Endothelial cell of umbilical vein (primary cell): ENCODE results near the gene FAM76B. TPM values are rescaled to one million over a fixed set of nuclear protein-coding genes. Genes with fewer than 3 reads are reported as not detected.

Experiments used
- BruUV-seq: library from RNA; stranded (reverse); fragments of 400-500 nt; replicated peaks from 2 replicates; lab custom pipeline; 2021; lab: Mats Ljungman, UMichigan
- CTCF ChIA-PET: fragments of 300-600, 350-600 bp; sonication (Branson Sonifier 250); formaldehyde crosslinking; loops from one replicate; lab custom pipeline; 2021; ENCODE audit warnings: antibody characterized with exemption, inconsistent platforms; lab: Charles Lee
- POLR2A ChIA-PET: fragments of 300-600, 350-600 bp; sonication (Branson Sonifier 250); formaldehyde crosslinking; loops from one replicate; lab custom pipeline; 2021; ENCODE audit warnings: antibody characterized with exemption, inconsistent platforms; lab: Charles Lee
- DNase-seq: peaks from one replicate; pipeline ENCODE4 v3.0.0-alpha.2; 2011; ENCODE audit warnings: low read depth, low spot score
- FAIRE-seq: peaks from 2 replicates; lab custom pipeline; 2011; peaks lifted over from hg19 to GRCh38; lab: Jason Lieb, UNC
- H2AFZ ChIP-seq: 2 replicates; pipeline ENCODE4 v1.6.0; 2012; ENCODE audit warnings: low read depth, low read length, control low read depth, inconsistent platforms
- H3K27ac ChIP-seq: 2 replicates; pipeline ENCODE4 v1.5.1; 2011; ENCODE audit warnings: low read depth, mild to moderate bottlenecking, control low read depth, low read length, moderate library complexity; ENCODE audit not compliant: insufficient read depth
- H3K27me3 ChIP-seq, 2 experiments: 2 replicates each; pipeline versions ENCODE4 v1.6.0 to v1.6.1; 2011; ENCODE audit warnings: low read length in 2 of 2, mixed read lengths in 1 of 2; ENCODE audit not compliant: control insufficient read depth in 2 of 2, insufficient read depth in 2 of 2
- H3K36me3 ChIP-seq, 2 experiments: 2 replicates in 1 of 2; 3 replicates in 1 of 2; pipeline ENCODE4 v1.5.1; 2011; ENCODE audit warnings: low read length in 2 of 2, mild to moderate bottlenecking in 1 of 2, moderate library complexity in 1 of 2; ENCODE audit not compliant: control insufficient read depth in 2 of 2, insufficient read depth in 2 of 2; ENCODE audit errors: extremely low read depth in 1 of 2
- H3K4me1 ChIP-seq: 3 replicates; pipeline ENCODE4 v1.5.1; 2011; ENCODE audit warnings: mild to moderate bottlenecking, low read length; ENCODE audit not compliant: control insufficient read depth, insufficient read depth; ENCODE audit errors: extremely low read depth
- H3K4me2 ChIP-seq: 2 replicates; pipeline ENCODE4 v1.6.1; 2011; ENCODE audit warnings: low read length, control low read depth, mixed read lengths; ENCODE audit not compliant: insufficient read depth
- H3K4me3 ChIP-seq, 3 experiments: fragments of 200-600 bp in 1 of 3; sonication (generic), shearing (Covaris generic) in 1 of 3; replicated peaks in 1 of 3; 2 replicates each; pipeline ENCODE4 v1.5.1; 2011 to 2016; ENCODE audit warnings: control low read depth in 3 of 3, low read length in 3 of 3, mild to moderate bottlenecking in 2 of 3, inconsistent platforms in 1 of 3, low read depth in 1 of 3, moderate library complexity in 1 of 3; ENCODE audit not compliant: insufficient read depth in 1 of 3
- H3K79me2 ChIP-seq: 2 replicates; pipeline ENCODE4 v1.6.0; 2012; ENCODE audit warnings: low read length, inconsistent platforms; ENCODE audit not compliant: control insufficient read depth, insufficient read depth
- H3K9ac ChIP-seq: replicated peaks from 2 replicates; pipeline ENCODE3; 2011; ENCODE audit warnings: low read length, control low read depth; ENCODE audit not compliant: insufficient read depth; ENCODE audit errors: extremely low read depth
- H3K9me1 ChIP-seq: replicated peaks from 3 replicates; pipeline ENCODE4 v1.6.0; 2011; ENCODE audit warnings: mild to moderate bottlenecking, low read length; ENCODE audit not compliant: control insufficient read depth, insufficient read depth; ENCODE audit errors: extremely low read depth
- H3K9me3 ChIP-seq: replicated peaks from 2 replicates; pipeline ENCODE4 v1.5.1; 2012; ENCODE audit warnings: low read length, inconsistent platforms; ENCODE audit not compliant: control insufficient read depth, insufficient read depth
- H4K20me1 ChIP-seq: replicated peaks from 2 replicates; pipeline ENCODE3; 2011; ENCODE audit warnings: mild to moderate bottlenecking, low read length; ENCODE audit not compliant: control insufficient read depth, insufficient read depth; ENCODE audit errors: extremely low read depth
- EZH2 ChIP-seq: IDR thresholded peaks from 2 replicates; pipeline ENCODE4 v1.6.1; 2012; ENCODE audit warnings: borderline replicate concordance, low read depth, mild to moderate bottlenecking, moderate library complexity, low read length, inconsistent platforms; ENCODE audit not compliant: severe bottlenecking
- FOS ChIP-seq: IDR thresholded peaks from 2 replicates; pipeline ENCODE4 v1.6.1; 2011; ENCODE audit warnings: mild to moderate bottlenecking, low read length, moderate library complexity, borderline replicate concordance; ENCODE audit not compliant: insufficient read depth
- GATA2 ChIP-seq: IDR thresholded peaks from 2 replicates; pipeline ENCODE4 v1.7.0; 2011; ENCODE audit warnings: low read depth, mild to moderate bottlenecking, moderate library complexity, mixed read lengths, low read length; ENCODE audit not compliant: insufficient read length, insufficient read depth
- JUN ChIP-seq: IDR thresholded peaks from 2 replicates; pipeline ENCODE4 v1.6.1; 2011; ENCODE audit warnings: borderline replicate concordance, low read depth; ENCODE audit not compliant: insufficient read length, insufficient read depth
- MYC ChIP-seq: IDR thresholded peaks from one replicate; pipeline ENCODE4 v1.6.1; 2011; ENCODE audit warnings: mild to moderate bottlenecking, low read depth, low read length
- POLR2A ChIP-seq: IDR thresholded peaks from 2 replicates; pipeline ENCODE4 v1.6.1; 2012; ENCODE audit warnings: low read depth, mild to moderate bottlenecking, control low read depth, low read length
- POLR2AphosphoS5 ChIP-seq: IDR thresholded peaks from 2 replicates; pipeline ENCODE4 v1.6.1; 2012; ENCODE audit warnings: low read depth, mild to moderate bottlenecking, control low read depth, low read length, moderate library complexity; ENCODE audit not compliant: insufficient read depth
- dilution Hi-C: fragments of 300-500 bp; cut with MboI; formaldehyde crosslinking; loops from one replicate; pipeline ENCODE4 v1.15.0; 2019; ENCODE audit warnings: low sequenced_read_pairs; ENCODE audit not compliant: extremely low pct_ligation_motif_present
- intact Hi-C: fragments of 100-400 bp; cut with micrococcal nuclease; formaldehyde crosslinking; loops from one replicate; pipeline ENCODE4 v1.10.0; 2022
- polyA plus RNA-seq, 4 experiments: library from polyadenylated mRNA; depleted of rRNA in 3 of 4; stranded (reverse) in 3 of 4; unstranded in 1 of 4; fragments of >200 nt; gene quantifications; 2 replicates each; pipeline versions ENCODE4 v1.2.1 to v1.2.3, GENCODE V29; 2011 to 2012; ENCODE audit warnings: missing spikeins in 1 of 4
- total RNA-seq: library from RNA; stranded (reverse); gene quantifications from 2 replicates; pipeline ENCODE4 v1.2.3, GENCODE V29; 2021
- TF ChIP-seq, protein P1 (sequence below): IDR thresholded peaks from 2 replicates; pipeline ENCODE4 v1.6.1; 2011; ENCODE audit not compliant: insufficient read depth, insufficient read length
- TF ChIP-seq, protein P2 (sequence below), 2 donors: IDR thresholded peaks; 1 replicate in 1 of 2; 2 replicates in 1 of 2; pipeline ENCODE4 v1.5.1; 2011; ENCODE audit warnings: low read length in 2 of 2, mild to moderate bottlenecking in 2 of 2, moderate library complexity in 2 of 2, control low read depth in 1 of 2, inconsistent platforms in 1 of 2, low read depth in 1 of 2; ENCODE audit not compliant: insufficient read depth in 1 of 2; ENCODE audit errors: extremely low read depth in 1 of 2

The FAM76B gene
- total and polyA plus RNA-seq, 2 donors (not counting 3 experiments of a cell fraction or from before 2014, with no cell fraction given) = 6.7 to 25.7 TPM

DNA sequence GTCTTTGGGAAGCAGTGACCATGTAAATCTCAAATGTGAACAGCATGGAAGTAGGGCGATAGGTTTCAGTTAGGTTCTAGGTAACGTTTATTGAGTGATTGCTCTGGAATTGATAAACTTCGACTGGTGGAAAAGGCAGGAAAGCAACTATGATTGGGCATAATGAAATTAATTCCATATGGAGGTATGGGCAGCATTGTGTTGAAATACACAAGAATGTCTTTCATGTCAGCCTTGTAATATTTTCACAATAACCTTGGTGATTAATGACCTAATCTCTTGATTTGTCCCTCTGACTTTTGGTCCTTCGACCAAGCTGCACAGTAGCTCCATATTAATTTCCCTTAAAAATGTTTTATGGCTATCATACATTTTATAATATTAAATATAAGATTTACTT, 3.5 kb upstream of the FAM76B start:
- H3K36me3 ChIP-seq = no peaks in the 10 kb centered on the region
- H4K20me1 ChIP-seq = no peaks in the 10 kb centered on the region
- intact Hi-C loops = no loop called here
- H3K4me1 ChIP-seq = peaks cover 17% of the 10 kb centered on the region
- H3K4me3 ChIP-seq = no peak overlapping the region
- no peak overlapping the region for H2AFZ ChIP-seq
- H3K9me3 ChIP-seq = no peaks in the 10 kb centered on the region
- no peak overlapping the region for H3K4me2 ChIP-seq
- H3K79me2 ChIP-seq = peaks cover 58% of the 10 kb centered on the region
- no TSS peak for BruUV-seq
- no peak for DNase-seq
- no peaks in the 10 kb centered on the region for H3K27me3 ChIP-seq
- no peak overlapping the region for H3K9ac ChIP-seq
- dilution Hi-C loops = no loop called here
- H3K9me1 ChIP-seq = no peaks in the 10 kb centered on the region
- no peak for TF ChIP-seq GATA2
- no peak for FAIRE-seq
- POLR2A ChIA-PET = no interaction called here
- no peak overlapping the region for H3K27ac ChIP-seq
- CTCF ChIA-PET = interaction anchor here (7.1 kb wide), 1 partner anchor 601 kb away, joined by 40 read pairs; no protein-coding TSS in a partner anchor

DNA sequence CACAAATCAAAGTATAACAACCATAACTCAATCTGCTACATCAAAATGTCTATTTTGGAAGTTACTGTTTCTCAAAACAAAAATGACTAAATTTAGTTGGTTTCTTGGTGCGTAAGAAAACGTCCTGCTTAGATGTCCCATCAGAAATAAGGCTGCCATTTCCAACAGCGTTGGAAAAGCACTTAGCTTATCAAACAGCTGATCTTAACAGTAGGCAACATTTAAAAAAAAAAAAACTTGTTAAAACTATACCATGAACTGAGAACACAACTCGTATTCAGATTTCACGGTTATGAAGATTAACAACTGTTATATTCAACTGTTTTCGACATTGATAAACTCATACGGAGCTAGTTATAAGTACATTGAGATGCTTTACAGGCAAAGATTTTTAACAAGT, 3.1 kb upstream of the FAM76B start:
- DNase-seq = no peak
- no peak overlapping the region for H2AFZ ChIP-seq
- BruUV-seq = no TSS peak

More for the DNA sequence above, 3.1 kb upstream of the FAM76B start:
- dilution Hi-C loops (no loop called here), intact Hi-C loops (no loop called here)
- H3K9me3 ChIP-seq = no peaks in the 10 kb centered on the region
- H3K27ac ChIP-seq = no peak overlapping the region
- ChIA-PET CTCF (interaction anchor here (7.1 kb wide), 1 partner anchor 602 kb away, joined by 40 read pairs; no protein-coding TSS in a partner anchor), POLR2A (no interaction called here)
- no peaks in the 10 kb centered on the region for H3K27me3 ChIP-seq
- no peak for TF ChIP-seq MYC
- no peak for TF ChIP-seq FOS
- TF ChIP-seq, protein P1, sequence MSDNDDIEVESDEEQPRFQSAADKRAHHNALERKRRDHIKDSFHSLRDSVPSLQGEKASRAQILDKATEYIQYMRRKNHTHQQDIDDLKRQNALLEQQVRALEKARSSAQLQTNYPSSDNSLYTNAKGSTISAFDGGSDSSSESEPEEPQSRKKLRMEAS = no peak
- no peak for TF ChIP-seq JUN
- TF ChIP-seq POLR2AphosphoS5 = no peak
- TF ChIP-seq, protein P2, sequence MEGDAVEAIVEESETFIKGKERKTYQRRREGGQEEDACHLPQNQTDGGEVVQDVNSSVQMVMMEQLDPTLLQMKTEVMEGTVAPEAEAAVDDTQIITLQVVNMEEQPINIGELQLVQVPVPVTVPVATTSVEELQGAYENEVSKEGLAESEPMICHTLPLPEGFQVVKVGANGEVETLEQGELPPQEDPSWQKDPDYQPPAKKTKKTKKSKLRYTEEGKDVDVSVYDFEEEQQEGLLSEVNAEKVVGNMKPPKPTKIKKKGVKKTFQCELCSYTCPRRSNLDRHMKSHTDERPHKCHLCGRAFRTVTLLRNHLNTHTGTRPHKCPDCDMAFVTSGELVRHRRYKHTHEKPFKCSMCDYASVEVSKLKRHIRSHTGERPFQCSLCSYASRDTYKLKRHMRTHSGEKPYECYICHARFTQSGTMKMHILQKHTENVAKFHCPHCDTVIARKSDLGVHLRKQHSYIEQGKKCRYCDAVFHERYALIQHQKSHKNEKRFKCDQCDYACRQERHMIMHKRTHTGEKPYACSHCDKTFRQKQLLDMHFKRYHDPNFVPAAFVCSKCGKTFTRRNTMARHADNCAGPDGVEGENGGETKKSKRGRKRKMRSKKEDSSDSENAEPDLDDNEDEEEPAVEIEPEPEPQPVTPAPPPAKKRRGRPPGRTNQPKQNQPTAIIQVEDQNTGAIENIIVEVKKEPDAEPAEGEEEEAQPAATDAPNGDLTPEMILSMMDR (IDR thresholded peaks at IDR 0.05; ENCODE audit: extremely low read depth in 1 of 2, insufficient read depth in 1 of 2, low read depth in 1 of 2, low read length in 2 of 2) = no peak
- TF ChIP-seq POLR2A = no peak
- TF ChIP-seq GATA2 = no peak
- no peak for TF ChIP-seq EZH2
- FAIRE-seq = no peak
- H3K4me2 ChIP-seq = no peak overlapping the region
- H3K4me3 ChIP-seq = no peak overlapping the region
- H3K4me1 ChIP-seq = peaks cover 21% of the 10 kb centered on the region
- H3K9me1 ChIP-seq = no peaks in the 10 kb centered on the region
- peaks cover 63% of the 10 kb centered on the region for H3K79me2 ChIP-seq
- H3K9ac ChIP-seq = no peak overlapping the region
- H4K20me1 ChIP-seq = no peaks in the 10 kb centered on the region
- H3K36me3 ChIP-seq = no peaks in the 10 kb centered on the region
